Hepatocyte (in vitro differentiated cells): ENCODE measurements around the gene ICE2. TPM values are rescaled to one million over a fixed set of nuclear protein-coding genes. Genes with fewer than 3 reads are reported as not detected.

Experiments used
- DNase-seq: peaks from one replicate; pipeline ENCODE4 v3.0.0-alpha.2; 2016; ENCODE audit warnings: low spot score
- H2AFZ ChIP-seq: fragments of 200-600 bp; sonication (generic); 2 replicates; pipeline ENCODE4 v1.6.0; 2016; ENCODE audit warnings: antibody characterized with exemption, mild to moderate bottlenecking
- H3K27ac ChIP-seq: fragments of 200-600 bp; sonication (generic); 2 replicates; pipeline ENCODE4 v1.5.1; 2016; ENCODE audit warnings: mild to moderate bottlenecking
- H3K27me3 ChIP-seq: fragments of 200-600 bp; sonication (generic); 2 replicates; pipeline ENCODE4 v1.6.1; 2016
- H3K36me3 ChIP-seq: fragments of 200-600 bp; sonication (generic); replicated peaks from 2 replicates; pipeline ENCODE4 v1.5.1; 2016; ENCODE audit warnings: low read depth; ENCODE audit not compliant: insufficient read depth
- H3K4me1 ChIP-seq: fragments of 200-600 bp; sonication (generic); 2 replicates; pipeline ENCODE4 v1.5.1; 2016; ENCODE audit warnings: mild to moderate bottlenecking, moderate library complexity; ENCODE audit not compliant: insufficient read depth
- H3K4me2 ChIP-seq: fragments of 200-600 bp; sonication (generic); 2 replicates; pipeline ENCODE4 v1.6.0; 2016
- H3K4me3 ChIP-seq: fragments of 200-600 bp; sonication (generic); 2 replicates; pipeline ENCODE4 v1.5.1; 2016; ENCODE audit warnings: mild to moderate bottlenecking
- H3K79me2 ChIP-seq: fragments of 200-600 bp; sonication (generic); 2 replicates; pipeline ENCODE4 v1.6.0; 2017; ENCODE audit warnings: mild to moderate bottlenecking
- H3K9me2 ChIP-seq: fragments of 200-600 bp; sonication (generic); replicated peaks from 2 replicates; pipeline ENCODE4 v1.6.0; 2017; ENCODE audit warnings: mild to moderate bottlenecking; ENCODE audit not compliant: insufficient read depth
- H3K9me3 ChIP-seq: fragments of 200-600 bp; sonication (generic); 2 replicates; pipeline ENCODE4 v1.5.1; 2016; ENCODE audit warnings: low read depth, mild to moderate bottlenecking
- H4K20me1 ChIP-seq: fragments of 200-600 bp; sonication (generic); 2 replicates; pipeline ENCODE4 v1.6.0; 2016; ENCODE audit warnings: mild to moderate bottlenecking; ENCODE audit not compliant: insufficient read depth, poor library complexity, severe bottlenecking
- EZH2 ChIP-seq: fragments of 200-600 bp; sonication (generic); IDR thresholded peaks from 2 replicates; pipeline ENCODE4 v1.6.1; 2016; ENCODE audit warnings: antibody characterized with exemption, mild to moderate bottlenecking, borderline replicate concordance
- EZH2phosphoT487 ChIP-seq: fragments of 200-600 bp; sonication (generic); IDR thresholded peaks from one replicate; pipeline ENCODE4 v1.6.1; 2018; ENCODE audit warnings: antibody characterized with exemption, mild to moderate bottlenecking, low read depth, moderate library complexity; ENCODE audit not compliant: unreplicated experiment, severe bottlenecking
- WGBS: methylation state at CpG from one replicate; pipeline ENCODE4 v1.1.6; 2016; ENCODE audit warnings: low lambda C conversion rate; ENCODE audit errors: missing lambda C conversion rate; 5-methylcytosine and 5-hydroxymethylcytosine counted together
- polyA plus RNA-seq: library from polyadenylated mRNA; unstranded; fragments of >200 nt; fragmentation: Nextera tagmentation; extraction: Ambion mirVana; gene quantifications from 2 replicates; pipeline ENCODE4 v1.2.1, GENCODE V29; 2016
- total RNA-seq: library from RNA; depleted of rRNA; stranded (reverse); fragments of >200 nt; gene quantifications from 2 replicates; pipeline ENCODE4 v1.2.3, GENCODE V29; 2014
- TF ChIP-seq, protein P1 (sequence below): fragments of 200-600 bp; sonication (generic); IDR thresholded peaks from 2 replicates; pipeline ENCODE4 v1.5.1; 2016; ENCODE audit warnings: antibody characterized with exemption, mild to moderate bottlenecking; ENCODE audit not compliant: poor library complexity

ICE2 gene
- total and polyA plus RNA-seq, 2 experiments from 2014 or later = 15.8 to 35.4 TPM

DNA sequence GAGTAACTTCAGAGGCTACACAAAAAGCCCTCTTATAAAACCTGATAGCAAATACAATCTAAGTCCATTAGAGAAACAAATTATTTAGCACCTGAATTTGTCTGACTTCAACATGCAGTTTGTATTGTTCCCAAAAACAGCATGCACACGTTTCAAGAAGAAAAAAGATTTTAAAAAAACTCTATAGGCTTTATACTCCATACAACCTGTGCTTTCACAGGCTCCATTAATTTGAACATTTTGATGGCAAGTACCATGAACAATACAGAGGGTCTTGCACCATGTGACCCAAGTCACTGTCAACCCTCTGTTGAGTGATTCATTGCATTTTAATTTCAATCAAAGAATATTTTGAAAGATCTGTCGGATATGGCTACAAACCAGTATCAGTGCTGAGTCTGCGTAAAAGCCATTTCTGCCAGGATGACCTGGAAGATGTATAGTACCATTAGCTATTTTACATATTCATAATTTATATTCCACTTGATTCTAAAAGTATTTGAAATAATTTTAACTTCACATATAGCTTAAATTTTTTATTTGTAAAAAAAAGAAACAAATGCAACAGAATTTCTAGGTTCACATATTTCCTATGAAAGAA lies 94.3 kb downstream of the ICE2 start:
- Histone ChIP-seq H3K4me2 (no peak overlapping the region), H3K4me1 (peaks cover 26% of the 10 kb centered on the region), H3K27ac (no peak overlapping the region), H4K20me1 (peaks cover 50% of the 10 kb centered on the region), H3K9me3 (no peaks in the 10 kb centered on the region), H3K79me2 (peaks cover 88% of the 10 kb centered on the region), H2AFZ (no peak overlapping the region), H3K27me3 (no peaks in the 10 kb centered on the region), H3K9me2 (no peaks in the 10 kb centered on the region), H3K36me3 (no peaks in the 10 kb centered on the region), H3K4me3 (no peak overlapping the region)
- no peak for DNase-seq
- TF ChIP-seq, protein P1, sequence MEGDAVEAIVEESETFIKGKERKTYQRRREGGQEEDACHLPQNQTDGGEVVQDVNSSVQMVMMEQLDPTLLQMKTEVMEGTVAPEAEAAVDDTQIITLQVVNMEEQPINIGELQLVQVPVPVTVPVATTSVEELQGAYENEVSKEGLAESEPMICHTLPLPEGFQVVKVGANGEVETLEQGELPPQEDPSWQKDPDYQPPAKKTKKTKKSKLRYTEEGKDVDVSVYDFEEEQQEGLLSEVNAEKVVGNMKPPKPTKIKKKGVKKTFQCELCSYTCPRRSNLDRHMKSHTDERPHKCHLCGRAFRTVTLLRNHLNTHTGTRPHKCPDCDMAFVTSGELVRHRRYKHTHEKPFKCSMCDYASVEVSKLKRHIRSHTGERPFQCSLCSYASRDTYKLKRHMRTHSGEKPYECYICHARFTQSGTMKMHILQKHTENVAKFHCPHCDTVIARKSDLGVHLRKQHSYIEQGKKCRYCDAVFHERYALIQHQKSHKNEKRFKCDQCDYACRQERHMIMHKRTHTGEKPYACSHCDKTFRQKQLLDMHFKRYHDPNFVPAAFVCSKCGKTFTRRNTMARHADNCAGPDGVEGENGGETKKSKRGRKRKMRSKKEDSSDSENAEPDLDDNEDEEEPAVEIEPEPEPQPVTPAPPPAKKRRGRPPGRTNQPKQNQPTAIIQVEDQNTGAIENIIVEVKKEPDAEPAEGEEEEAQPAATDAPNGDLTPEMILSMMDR = no peak
- TF ChIP-seq EZH2 (no peak), EZH2phosphoT487 (no peak)
- WGBS = 94% methylated on average over 3 of the region's 3 CpGs

DNA sequence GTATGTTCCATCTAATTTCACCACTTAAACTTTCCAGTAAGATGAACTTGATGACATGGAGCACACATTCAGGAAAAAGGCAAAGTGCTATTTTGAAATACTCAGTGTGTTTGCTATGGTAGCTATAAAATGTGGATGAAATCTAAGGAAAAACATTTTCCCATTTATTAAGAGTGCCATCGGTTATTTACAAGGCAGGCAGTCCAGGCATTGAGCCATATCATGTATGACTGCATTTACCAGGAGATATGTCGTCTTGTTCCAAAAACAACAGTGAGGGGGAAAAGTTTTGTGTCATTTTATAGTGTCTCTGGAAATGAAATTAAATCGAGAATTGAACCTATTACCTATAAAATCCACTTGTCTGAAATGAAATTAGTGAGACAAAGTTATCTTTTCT lies 94.9 kb downstream of the ICE2 start:
- Histone ChIP-seq H3K27ac (no peak overlapping the region), H3K79me2 (peaks cover 83% of the 10 kb centered on the region), H2AFZ (no peak overlapping the region), H3K36me3 (no peaks in the 10 kb centered on the region), H3K9me2 (no peaks in the 10 kb centered on the region), H4K20me1 (peaks cover 44% of the 10 kb centered on the region), H3K4me2 (no peak overlapping the region), H3K4me1 (peaks cover 26% of the 10 kb centered on the region), H3K9me3 (no peaks in the 10 kb centered on the region), H3K27me3 (no peaks in the 10 kb centered on the region), H3K4me3 (no peak overlapping the region)
- 76% methylated on average over 3 of the region's 3 CpGs for WGBS
- TF ChIP-seq EZH2phosphoT487 (no peak), EZH2 (no peak)
- TF ChIP-seq, protein P1 = no peak
- DNase-seq = no peak

GRCh38 chr15:60382773-60383674 lies 95.9 kb downstream of the ICE2 start:
- TF ChIP-seq EZH2phosphoT487 (no peak), EZH2 (no peak)
- TF ChIP-seq, protein P1 = no peak
- peak overlapping the region; percentile 91 for H3K27ac ChIP-seq
- H3K36me3 ChIP-seq = no peaks in the 10 kb centered on the region
- peaks cover 34% of the 10 kb centered on the region for H3K4me1 ChIP-seq
- peaks cover 82% of the 10 kb centered on the region for H3K79me2 ChIP-seq
- WGBS = 95% methylated on average over 8 of the region's 8 CpGs
- no peaks in the 10 kb centered on the region for H3K9me3 ChIP-seq
- no peak overlapping the region for H3K4me2 ChIP-seq
- no peaks in the 10 kb centered on the region for H3K27me3 ChIP-seq
- no peak overlapping the region for H2AFZ ChIP-seq
- H3K9me2 ChIP-seq = no peaks in the 10 kb centered on the region
- DNase-seq = no peak
- no peak overlapping the region for H3K4me3 ChIP-seq
- peaks cover 36% of the 10 kb centered on the region for H4K20me1 ChIP-seq
